Activated CD8-positive, alpha-beta memory T cell treated with anti-CD3 and anti-CD28 coated beads, Interleukin-2, amount 50 U/mL, for 24 hours (primary cell): Measurements from ENCODE around the gene NHLRC1.
"Not testable (repeated sequence)": the region's sequence is repeated elsewhere in the genome, so short reads cannot be mapped to it uniquely, and the experiment has no call there.

ENCODE experiments used
- DNase-seq: peaks from one replicate; pipeline ENCODE4 v3.0.0-alpha.2; 2020; ENCODE audit errors: extremely low read depth

NHLRC1 gene

DNA sequence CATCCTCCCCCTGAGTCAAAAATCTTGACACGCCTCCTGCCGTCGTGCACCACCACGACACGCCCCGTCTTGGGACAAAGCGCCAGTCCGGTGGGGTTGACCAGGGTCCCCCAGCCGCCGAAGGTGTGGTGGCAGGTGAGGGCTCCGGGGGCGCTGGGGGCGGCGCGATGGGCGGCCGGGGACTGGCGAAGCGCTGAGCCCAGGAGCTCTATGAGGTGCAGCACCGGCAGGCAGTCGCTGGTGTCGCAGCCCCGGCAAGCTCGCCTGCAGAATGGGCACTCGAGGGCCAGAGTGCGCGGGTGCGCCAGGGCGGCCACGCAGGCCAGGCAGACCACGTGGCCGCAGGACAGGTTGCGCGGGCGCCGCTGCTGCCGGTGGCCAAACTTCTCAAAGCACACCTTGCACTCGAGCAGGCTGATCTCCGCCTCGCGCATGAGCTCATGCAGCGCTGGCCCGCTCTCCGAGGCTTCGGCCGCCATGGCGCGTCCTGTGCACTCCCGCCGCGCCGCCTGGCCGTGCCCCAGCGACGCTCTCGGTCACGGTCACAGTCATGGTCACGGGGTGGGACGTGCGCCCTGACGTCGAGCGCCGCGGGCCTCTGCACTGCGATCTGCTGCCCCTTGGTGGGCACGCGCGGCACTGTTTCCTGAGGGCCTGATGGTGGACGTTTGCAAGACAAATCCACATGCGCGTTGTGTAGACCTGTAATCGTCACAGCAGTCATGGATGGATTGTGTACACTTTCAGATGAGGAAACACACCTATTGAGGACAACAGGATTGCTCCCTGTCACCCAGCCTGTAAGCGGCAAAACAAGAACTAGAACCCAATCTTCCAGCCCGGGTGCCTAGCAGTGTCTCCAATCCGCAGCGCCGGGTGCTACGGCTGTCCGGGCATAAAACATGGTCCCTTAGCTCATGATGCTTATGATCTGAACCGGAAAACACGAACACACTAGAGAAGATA lies at the start of gene NHLRC1:
TSS of gene NHLRC1 (minus strand) at position 550 of the 966 bp plus-strand sequence. CDS start at position 479, 71 bp downstream.
- peak; percentile 39 for DNase-seq

DNA sequence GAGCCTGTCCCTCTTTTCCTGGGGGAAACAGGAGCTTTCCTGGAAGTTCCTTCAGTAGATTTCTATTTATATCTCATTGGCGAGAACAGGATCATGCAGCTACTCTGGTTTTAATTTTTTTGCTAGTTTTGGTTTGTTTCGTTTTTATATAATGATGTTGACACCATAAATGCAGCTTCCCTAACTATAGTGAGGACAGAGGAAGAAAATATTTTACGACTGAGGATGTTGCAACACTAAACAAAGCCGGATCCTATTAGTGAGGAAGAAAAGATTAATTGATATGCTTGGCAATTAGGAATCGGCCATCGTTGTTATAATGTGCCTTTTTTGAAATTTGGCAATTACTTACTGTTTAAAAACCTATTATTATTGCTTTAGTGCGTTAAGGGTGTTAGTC lies 49.4 kb upstream of the NHLRC1 start:
- no peak for DNase-seq

DNA sequence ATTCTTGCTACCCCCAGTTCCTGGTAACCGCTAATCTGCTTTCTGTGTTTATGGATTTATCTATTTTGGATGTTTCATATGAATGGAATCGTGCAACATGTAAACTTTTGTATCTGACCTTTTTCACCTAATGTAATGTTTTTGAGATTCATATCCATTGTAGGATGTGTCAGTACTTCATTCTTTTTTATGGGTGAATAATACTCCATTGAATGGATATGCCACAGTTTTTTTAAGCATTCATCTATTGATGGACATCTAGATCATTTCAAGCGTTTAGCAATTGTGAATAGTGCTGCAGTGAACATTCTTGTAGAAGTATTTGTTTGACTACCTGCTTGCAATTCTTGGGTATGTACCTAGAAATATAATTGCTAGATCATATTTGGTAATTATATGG lies 45.8 kb upstream of the NHLRC1 start:
- DNase-seq: no peak

DNA sequence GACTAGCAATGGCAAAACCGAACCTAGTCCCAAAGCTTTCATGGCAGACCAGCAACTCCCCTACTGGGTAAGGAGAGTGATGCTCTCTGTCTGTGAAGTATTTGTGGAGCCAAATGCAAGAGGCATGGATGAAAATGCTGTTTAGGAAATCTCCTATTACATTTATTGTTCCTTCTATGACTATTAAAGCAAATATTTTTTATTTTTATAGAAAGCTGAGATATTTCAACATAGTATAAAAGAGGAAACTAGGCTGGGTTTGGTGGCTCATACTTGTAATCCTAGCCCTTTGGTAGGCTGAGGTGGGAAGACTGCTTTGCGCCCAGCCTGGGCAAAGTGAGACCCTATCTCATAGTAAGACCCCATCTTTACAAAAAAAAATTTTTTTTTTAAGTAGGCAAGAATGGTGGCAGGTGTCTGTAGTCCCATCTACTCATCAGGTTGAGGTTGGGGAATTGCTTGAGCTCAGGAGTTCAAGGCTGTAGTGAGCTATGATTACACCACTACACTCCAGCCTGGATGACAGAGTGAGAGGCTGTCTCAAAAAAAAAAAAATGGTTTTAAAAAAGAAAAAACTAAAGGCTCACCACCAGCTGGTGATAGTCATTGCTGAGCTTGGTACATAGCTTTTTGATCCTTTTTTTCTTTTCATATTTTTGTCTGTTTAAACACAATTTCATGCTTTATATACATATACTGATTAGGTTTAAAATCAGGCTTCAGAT lies 44.0 kb upstream of the NHLRC1 start:
- DNase-seq: no peak

DNA sequence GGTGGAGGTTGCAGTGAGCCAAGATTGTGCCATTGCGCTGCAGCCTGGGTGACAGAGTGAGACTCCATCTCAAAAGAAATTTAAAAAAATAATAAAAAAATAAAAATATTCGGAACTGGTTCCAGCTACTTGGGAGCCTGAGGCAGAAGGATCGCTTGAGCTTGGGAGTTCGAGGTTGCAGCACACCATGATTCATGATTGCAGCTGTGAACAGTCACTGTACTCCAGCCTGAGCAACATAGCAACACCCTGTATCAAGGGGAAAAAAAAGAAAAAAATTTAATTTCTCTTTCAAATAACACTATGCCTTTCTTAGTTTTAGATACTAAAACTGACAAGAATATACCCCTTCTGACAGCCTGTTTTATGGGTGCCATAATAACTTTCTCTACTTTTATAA lies 43.3 kb upstream of the NHLRC1 start:
- DNase-seq: no peak

DNA sequence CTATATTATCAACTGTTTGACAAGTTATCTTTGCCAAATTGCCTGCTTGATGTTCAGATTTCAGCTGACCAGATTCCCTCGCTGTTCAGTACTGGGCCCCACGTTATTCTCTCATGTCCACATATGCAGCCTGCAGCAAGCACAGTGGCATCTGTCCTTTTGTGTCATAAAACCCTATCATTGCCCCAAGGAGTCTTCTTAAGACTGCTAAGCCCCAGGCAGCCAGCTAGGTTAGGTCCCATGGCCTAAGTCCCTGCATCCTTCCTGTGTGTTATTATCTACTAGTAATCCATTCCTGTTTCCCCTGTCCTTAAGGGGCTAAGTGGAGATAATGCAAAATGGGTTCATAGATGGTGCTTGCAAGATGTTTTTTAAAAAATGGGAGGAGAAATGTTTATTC lies 39.9 kb upstream of the NHLRC1 start:
- no peak for DNase-seq

DNA sequence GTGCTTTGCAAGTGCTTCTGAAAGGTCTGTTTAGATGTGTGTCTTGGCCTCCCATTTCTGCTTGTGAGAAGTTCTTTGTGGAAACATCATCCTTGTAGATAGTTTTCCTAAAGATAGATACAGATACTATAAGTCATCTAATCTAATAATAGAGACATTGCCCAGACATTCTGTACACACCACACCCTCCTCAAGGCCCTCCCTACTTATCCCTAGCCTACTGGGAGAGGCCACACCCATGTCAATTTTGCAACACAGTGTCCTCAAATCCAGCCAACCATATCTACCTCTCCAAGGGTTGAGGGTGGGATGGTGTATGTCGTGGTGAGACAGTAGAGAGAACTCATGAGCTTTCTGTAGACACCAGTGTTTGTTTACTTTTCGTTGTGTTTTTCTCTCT lies 39.0 kb upstream of the NHLRC1 start:
- DNase-seq: no peak

DNA sequence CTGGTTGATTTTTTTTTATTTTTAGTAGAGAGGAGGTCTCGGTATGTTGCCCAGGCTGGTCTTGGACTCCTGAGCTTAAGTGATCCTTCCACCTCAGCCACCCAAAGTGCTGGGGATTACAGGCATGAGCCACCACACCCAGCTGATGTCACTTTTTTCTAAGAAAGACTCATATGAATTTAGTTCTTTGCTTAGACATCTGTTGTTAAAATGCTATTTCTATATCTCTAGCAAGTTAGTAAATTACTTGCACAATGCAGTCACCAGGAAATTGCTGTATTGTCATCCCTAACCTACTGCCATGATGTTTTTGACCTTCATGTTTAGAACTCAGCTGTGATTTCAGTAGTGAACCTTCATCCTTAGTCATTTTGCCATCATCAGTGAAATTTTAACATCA lies 38.4 kb upstream of the NHLRC1 start:
- DNase-seq: no peak

DNA sequence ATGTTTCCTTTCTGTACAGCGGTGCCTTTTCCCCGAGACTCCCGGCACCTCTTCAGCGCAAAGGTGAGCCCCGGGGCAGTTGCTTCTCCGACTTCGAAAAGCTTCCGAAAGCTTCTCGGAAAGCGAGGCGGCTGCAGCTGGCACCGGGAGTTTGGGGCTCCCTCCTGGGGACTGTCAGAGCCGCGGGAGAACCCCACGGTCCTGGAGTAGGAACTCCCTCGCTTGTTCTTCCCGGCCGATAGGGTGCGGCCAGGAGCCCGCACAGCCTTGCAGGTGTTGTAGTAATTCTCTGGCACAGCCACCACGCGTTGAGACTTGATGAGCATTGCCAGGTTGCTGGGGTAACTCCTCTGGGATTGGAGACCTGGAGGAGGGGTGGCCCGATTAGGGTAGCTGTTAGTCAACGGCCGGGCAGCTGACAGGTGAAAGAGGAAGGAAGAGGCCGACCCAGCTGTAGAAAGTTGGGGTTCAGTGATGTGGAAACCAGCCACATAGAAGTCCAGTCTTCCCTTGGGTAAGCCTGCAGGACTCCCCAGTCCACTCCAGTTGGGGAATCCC lies 33.5 kb upstream of the NHLRC1 start:
- no peak for DNase-seq

DNA sequence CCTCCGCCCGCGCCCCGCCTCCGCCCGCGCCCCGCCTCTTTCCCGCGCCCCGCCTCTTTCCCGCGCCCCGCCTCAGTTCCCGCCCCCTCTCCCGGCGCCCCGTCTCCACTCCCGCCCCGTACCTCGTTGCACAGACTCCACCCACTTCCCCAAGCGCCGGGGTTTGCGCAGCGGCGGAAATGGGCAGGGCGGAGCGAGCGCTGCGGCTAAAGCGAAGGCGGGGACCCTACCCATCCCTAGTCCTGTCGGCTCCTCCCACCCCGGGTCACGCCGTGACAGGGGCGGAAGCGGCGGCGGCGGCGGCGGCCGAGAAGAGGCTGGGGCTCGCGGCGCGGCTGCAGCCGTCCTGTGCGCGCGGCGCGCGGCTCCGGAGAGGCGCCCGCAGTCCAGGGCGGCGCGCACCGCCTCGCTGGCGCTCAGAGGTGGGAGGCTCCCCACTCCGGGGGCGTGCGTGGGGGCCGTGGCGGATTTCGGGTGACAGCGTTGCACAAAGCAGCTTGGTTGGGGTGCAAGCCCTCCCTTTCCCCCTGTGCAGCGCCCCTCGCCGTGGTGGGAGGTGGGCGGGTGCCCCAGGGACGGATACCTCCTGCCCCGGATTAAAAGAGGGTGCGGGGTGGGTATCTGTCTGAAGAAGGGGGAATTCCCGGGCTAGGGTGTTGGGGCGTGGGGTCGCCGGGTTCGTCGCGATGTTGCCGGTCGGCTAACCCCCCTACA lies 32.8 kb upstream of the NHLRC1 start, which contains the start of gene KDM1B:
TSS of gene KDM1B (plus strand) at position 273 of the 714 bp plus-strand sequence. CDS start 4,474 bp downstream, outside the sequence.
- peak; percentile 93 for DNase-seq

DNA sequence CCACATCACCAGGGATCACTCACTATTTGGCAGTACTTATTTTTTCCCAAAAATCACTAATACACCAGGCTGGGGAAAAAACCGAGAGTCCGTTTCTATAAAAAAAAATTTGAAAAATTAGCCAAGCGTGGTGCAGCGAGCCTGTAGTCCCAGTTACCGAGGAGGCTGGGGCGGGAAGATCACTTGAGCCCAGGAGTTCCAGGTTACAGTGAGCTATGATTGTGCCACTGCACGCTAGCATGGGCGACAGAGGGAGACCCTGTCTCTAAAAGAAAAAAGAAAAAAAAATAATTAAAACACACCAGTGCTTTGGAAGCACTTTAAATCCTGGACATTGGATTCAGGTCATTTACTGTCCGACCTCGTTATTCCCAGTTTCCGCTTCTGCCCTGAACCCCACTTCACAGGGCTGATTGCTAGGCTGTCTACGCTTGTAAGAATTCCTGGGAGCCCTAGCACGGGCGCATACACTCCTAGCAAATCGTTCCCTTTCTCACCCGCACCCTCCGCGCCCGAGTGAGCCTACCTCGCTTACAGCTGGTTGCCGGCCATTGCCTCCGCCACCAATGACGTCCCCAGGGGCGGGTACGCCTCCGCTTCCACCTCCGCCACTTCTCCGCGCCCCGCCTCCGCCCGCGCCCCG lies 32.2 kb upstream of the NHLRC1 start, which contains the start of gene TPMT:
TSS of gene TPMT (minus strand) at position 571 of the 643 bp plus-strand sequence. CDS start 5,950 bp downstream, outside the sequence.
- DNase-seq: no peak

DNA sequence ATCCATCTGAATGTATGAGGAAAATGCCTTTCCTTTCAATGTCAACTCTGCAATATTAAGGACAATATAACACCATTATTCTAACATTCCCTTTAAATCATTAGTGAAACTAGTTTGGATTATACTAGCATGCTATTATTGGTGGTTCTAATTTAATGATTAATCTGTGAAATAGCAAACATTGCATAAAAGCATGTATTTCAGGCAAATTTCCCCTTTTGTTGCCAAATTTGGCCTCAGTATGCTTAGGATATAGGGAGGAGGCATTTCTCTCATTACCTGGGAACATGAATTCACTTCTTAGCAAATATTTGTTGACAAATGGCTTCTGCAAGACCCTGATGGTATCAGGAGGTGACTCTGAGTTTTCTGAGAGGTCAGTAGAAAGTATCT lies 30.8 kb upstream of the NHLRC1 start:
- DNase-seq: no peak

DNA sequence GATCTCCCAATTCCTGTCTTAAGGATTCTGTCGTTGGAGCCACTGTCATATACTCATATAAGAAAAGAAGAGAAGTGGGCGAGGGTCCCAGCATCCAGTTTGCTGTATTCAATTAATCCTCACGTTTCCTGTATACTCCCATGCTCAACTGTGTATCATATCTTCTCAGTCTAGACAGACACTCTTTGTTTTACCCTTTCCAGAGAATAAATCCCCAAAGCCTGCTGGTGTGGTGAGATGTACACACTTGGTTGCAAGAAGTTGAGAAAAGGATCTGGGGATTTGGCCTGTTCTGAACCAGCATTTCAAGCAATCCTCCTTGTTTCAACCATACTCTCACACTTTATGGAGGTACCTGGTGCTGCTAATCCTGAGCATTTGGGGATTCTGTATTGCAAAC lies 29.3 kb upstream of the NHLRC1 start:
- no peak for DNase-seq

DNA sequence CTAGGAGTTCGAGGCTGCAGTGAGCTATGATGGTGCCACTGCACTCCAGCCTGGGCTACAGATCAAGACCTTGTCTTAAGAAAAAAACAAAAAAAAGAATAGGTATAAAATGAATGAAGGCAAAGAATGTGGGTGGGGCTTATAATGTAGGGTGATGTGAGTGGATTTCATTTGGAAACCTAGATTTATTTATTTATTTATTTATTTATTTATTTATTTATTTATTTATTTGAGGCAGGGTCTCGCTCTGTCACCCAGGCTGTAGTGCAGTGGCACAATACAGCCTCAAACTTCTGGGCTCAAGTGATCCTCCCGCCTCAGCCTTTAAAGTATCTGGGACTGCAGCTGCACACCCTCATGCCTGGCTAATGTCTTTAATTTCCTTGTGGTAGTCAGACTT lies 28.9 kb upstream of the NHLRC1 start:
- not testable (repeated sequence) for DNase-seq

DNA sequence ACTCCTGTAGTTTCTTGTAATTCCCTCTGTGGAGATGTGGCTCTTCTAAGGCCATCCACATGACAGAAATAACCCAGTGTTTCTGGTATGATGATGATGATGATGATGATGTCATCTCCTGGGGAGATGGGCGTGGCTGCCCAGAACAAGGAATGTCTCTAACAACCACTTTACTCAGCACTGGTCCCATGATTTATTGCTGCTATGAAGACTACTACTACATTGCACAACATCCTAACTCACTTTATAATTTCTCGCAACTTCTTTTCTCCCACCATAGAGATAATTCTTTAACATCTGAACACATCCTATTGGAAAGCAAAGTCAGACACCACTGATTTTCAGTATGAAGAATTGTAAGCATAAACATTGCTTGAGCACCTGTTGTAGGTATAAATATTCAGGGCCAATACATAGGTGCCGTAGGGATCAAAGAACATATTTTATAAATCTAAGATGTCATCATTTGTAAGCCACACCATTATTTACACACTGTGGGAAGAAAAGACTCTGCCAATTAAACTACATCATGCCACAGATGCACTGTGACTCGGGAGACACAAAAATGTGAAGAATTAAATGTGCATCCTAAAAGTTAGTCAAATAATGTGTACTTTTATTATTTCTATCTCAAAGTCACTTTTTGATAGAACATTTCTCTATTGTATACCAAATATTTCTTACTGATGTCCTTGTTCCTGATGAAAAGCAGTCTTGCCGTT lies 26.0 kb upstream of the NHLRC1 start:
- DNase-seq: no peak

DNA sequence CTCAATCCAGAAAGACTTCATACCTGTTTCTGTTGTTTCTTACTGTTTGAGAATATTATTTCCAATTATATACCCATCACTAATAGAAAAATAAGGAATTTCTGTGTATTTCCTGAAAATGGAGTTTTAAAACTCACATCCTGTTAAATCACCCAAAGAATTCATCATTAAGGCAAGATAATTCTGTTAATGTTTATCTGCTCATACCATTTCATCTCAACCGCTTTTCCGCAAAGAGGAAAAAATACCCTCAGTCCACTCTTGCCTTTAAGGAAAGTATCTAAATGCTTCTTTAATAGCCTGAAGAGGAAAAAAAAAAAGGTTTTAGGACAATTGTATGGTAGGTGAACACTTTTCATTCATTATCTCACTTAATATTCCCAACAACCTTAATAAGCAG lies 25.1 kb upstream of the NHLRC1 start:
- DNase-seq: no peak

DNA sequence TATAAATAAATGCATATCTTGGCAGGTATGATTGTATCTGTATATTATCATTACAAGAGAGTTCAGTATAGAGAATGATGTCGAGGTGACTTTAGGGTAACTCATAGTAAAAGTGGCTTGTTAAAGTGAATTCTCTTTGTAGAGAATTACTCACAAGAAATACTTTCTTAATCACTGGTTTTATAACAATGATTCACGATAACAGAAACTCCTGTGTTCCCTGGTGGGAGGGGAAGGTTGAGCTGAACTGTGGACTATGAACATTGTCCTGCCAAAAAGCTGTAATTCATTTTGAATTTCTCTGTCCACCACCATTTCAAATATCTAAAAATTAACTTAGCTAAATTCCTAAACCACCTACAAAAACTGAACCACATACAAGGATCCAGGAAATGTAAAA lies 24.7 kb upstream of the NHLRC1 start:
- no peak for DNase-seq

DNA sequence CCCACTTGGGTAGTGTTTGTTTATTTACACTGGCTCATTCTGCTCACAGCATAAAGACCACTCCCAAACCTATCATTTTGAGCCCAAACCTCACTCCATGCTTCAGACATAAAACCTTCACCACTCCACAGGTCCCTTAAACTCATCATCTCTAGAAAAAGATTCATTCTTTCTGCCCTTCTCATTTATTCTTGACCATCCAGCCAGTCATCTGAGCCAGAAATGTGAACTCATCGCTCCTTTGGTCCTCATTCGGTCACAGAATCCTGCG lies 20.0 kb upstream of the NHLRC1 start:
- no peak for DNase-seq

DNA sequence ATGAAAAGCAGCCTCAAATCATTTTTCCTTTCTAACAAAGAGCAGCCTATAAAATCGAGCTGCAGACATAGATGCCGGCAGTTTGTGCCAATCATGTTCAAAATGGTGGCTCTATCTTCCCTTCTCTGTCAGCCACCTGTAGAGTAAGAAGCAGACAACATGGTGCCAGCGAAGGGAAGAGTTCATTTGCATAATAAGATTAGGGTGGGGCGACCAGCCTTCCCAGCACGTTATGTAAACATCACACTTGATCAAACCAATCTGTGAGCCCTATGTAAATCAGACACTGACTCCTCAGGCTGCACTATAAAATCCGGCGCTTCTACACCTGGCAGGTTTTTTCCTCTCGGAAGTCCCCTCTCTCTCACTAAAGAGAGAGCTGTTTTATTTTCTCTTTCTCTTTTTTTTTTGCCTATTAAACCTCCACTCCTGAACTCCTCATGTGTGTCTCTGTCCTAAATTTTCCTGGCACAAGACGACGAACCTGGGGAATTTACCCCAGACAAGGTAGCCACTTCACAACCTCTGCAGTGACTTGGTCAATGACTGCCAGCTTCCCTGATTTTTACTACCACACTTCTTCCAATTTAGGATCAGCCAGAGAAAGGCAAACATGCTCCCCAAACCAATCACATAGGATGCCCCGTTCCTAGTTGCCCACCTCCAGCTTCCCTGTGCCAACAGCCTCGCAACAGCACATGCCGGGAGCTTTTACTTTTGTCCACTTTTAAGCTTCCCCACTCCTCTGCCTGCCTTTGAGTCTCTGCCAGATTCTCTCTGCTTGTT lies 19.5 kb upstream of the NHLRC1 start:
- no peak for DNase-seq
